Left lung (tissue), 10 donors: ENCODE data around the gene TEKT5. TPM values are rescaled to one million over a fixed set of nuclear protein-coding genes. Genes with fewer than 3 reads are reported as not detected.

Experiments
- ATAC-seq: fragments of 200-7000 bp; cut with Tn5 transposase; one replicate; pipeline ENCODE4 v1.9.1; 2020; ENCODE audit warnings: moderate library complexity
- DNase-seq, 4 donors: peaks; one replicate each; pipeline ENCODE4 v3.0.0-alpha.2; 2013 to 2020
- H3K27ac ChIP-seq, 2 donors: fragments of 200-600 bp; sonication (generic) in 1 of 2; one replicate each; pipeline versions ENCODE4 v1.5.0 to v1.8.0; 2020 to 2021
- H3K27me3 ChIP-seq, 2 donors: fragments of 200-600 bp; sonication (generic) in 1 of 2; one replicate each; pipeline versions ENCODE4 v1.5.0 to v1.8.0; 2020 to 2021
- H3K36me3 ChIP-seq, 2 donors: fragments of 200-600 bp; sonication (generic) in 1 of 2; one replicate each; pipeline versions ENCODE4 v1.5.0 to v1.8.0; 2020 to 2021
- H3K4me1 ChIP-seq, 2 donors: fragments of 200-600 bp; one replicate each; pipeline ENCODE4 v1.8.0; 2021
- H3K4me3 ChIP-seq, 2 donors: fragments of 200-600 bp; sonication (generic) in 1 of 2; one replicate each; pipeline versions ENCODE4 v1.5.0 to v1.8.0; 2020 to 2021; ENCODE audit warnings: mild to moderate bottlenecking in 1 of 2
- H3K9me3 ChIP-seq, 2 donors: fragments of 200-600 bp; sonication (generic) in 1 of 2; one replicate each; pipeline versions ENCODE4 v1.5.0 to v1.8.0; 2020 to 2021
- intact Hi-C, 2 donors: fragments of 100-400 bp; cut with DNase I; formaldehyde crosslinking; loops; one replicate each; pipeline versions ENCODE4 v1.11.2 to v1.14.2; 2022
- polyA plus RNA-seq, 6 donors: library from polyadenylated mRNA; unstranded; fragments of 120-200 nt; gene quantifications; one replicate each; pipeline ENCODE4 v1.2.1, GENCODE V29; 2013; ENCODE audit not compliant: insufficient read length in 6 of 6
- total RNA-seq, 2 donors: library from RNA; stranded (reverse); fragmentation: NEBNext Ultra II Directional; extraction: Animal tissue kit (Norgen Biotek cat#: 25700); gene quantifications; one replicate each; pipeline ENCODE4 v1.2.1, GENCODE V29; 2021
- TF ChIP-seq, protein P1 (sequence below), 2 donors: fragments of 200-600 bp; sonication (generic) in 1 of 2; IDR thresholded peaks; one replicate each; pipeline versions ENCODE4 v1.5.0 to v1.8.0; 2021; ENCODE audit warnings: antibody characterized with exemption in 2 of 2
- donor health status: DM: no; HTN: yes; CAD: no.
- donor health status: DM: no; HTN: no; CAD: no.

The TEKT5 gene
- total and polyA plus RNA-seq, 8 donors, result 0.13 to 0.67 (median 0.49) TPM; not detected in 3

- no peaks in the 10 kb centered on the region for H3K36me3 ChIP-seq
- no peak overlapping the region for H3K27ac ChIP-seq
- TF ChIP-seq, protein P1, sequence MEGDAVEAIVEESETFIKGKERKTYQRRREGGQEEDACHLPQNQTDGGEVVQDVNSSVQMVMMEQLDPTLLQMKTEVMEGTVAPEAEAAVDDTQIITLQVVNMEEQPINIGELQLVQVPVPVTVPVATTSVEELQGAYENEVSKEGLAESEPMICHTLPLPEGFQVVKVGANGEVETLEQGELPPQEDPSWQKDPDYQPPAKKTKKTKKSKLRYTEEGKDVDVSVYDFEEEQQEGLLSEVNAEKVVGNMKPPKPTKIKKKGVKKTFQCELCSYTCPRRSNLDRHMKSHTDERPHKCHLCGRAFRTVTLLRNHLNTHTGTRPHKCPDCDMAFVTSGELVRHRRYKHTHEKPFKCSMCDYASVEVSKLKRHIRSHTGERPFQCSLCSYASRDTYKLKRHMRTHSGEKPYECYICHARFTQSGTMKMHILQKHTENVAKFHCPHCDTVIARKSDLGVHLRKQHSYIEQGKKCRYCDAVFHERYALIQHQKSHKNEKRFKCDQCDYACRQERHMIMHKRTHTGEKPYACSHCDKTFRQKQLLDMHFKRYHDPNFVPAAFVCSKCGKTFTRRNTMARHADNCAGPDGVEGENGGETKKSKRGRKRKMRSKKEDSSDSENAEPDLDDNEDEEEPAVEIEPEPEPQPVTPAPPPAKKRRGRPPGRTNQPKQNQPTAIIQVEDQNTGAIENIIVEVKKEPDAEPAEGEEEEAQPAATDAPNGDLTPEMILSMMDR (IDR thresholded peaks at IDR 0.05), result no peak
- no peaks in the 10 kb centered on the region for H3K4me1 ChIP-seq
- no peaks in the 10 kb centered on the region for H3K27me3 ChIP-seq
- no peaks in the 10 kb centered on the region for H3K9me3 ChIP-seq
- H3K4me3 ChIP-seq, result no peak overlapping the region
- intact Hi-C loops, result no loop called here
- DNase-seq, result peak in 1 of 4 donors; percentile 79
- ATAC-seq, result no peak
Observed at GRCh38 chr16:10694306-10694705, 424 bp downstream of the TEKT5 start.

- ATAC-seq, result no peak
- Histone ChIP-seq H3K27me3 (no peaks in the 10 kb centered on the region), H3K36me3 (no peaks in the 10 kb centered on the region), H3K27ac (no peak overlapping the region), H3K4me3 (no peak overlapping the region), H3K9me3 (no peaks in the 10 kb centered on the region), H3K4me1 (no peaks in the 10 kb centered on the region)
- TF ChIP-seq, protein P1 (IDR thresholded peaks at IDR 0.05), result no peak
- intact Hi-C loops, result no loop called here
- no peak for DNase-seq
Observed at GRCh38 chr16:10693889-10694288, 841 bp downstream of the TEKT5 start.

DNA sequence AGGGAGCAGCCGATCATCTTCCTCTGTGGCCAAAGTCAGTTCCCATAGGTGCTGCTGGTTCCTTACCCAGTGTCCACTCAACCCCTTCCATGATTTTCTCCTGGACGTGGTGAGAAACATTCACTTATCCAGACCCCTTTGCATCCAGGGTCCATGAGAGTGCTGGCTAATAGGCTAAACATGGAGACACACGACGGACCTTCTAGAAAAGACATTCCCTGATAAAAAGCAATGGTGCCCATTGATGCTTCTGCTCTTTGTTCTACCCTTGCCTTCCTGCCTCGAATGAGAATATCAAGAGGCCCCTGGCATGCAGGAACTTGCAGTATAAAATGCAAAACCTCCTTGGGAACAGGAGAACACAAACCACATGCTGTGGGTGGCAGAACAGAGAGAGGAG is 2.3 kb downstream of the TEKT5 start:
- Histone ChIP-seq H3K9me3 (no peaks in the 10 kb centered on the region), H3K4me1 (no peaks in the 10 kb centered on the region), H3K4me3 (no peak overlapping the region), H3K27me3 (no peaks in the 10 kb centered on the region), H3K36me3 (no peaks in the 10 kb centered on the region), H3K27ac (no peak overlapping the region)
- intact Hi-C loops, result no loop called here
- TF ChIP-seq, protein P1 (IDR thresholded peaks at IDR 0.05), result no peak
- ATAC-seq (no peak), DNase-seq (no peak)

- TF ChIP-seq, protein P1 (IDR thresholded peaks at IDR 0.05), result no peak
- intact Hi-C loops, result no loop called here
- Histone ChIP-seq H3K27ac (peak overlapping the region in 1 of 2 donors; percentile 28), H3K4me1 (no peaks in the 10 kb centered on the region), H3K27me3 (no peaks in the 10 kb centered on the region), H3K9me3 (no peaks in the 10 kb centered on the region), H3K36me3 (no peaks in the 10 kb centered on the region), H3K4me3 (no peak overlapping the region)
- peak; percentile 24 for ATAC-seq
- no peak for DNase-seq
Observed at GRCh38 chr16:10688726-10689125, 6.0 kb downstream of the TEKT5 start.

DNA sequence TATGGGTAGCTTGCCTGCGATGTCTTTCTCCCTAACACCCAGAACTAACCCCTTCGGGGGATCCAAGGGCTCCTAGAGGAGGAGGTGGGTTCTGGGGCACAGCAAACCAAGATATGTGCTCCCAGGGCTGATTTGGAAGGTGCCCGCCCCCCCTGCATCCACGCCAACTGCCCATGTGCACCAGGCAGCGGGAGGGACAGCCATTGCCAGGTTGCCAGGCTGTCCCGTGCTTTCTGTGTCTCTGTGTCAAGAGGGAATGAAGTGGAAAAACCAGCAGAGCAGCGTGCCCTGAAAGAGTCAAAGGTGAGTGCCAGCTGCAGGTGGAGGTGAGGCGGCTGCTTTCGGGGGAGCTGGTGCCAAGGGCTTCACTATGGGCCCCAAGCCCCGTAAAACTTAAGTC is 6.4 kb downstream of the TEKT5 start:
- ATAC-seq, result peak; percentile 95
- TF ChIP-seq, protein P1 (IDR thresholded peaks at IDR 0.05), result no peak

More for the DNA sequence above, 6.4 kb downstream of the TEKT5 start:
- intact Hi-C loops, result no loop called here
- Histone ChIP-seq H3K27me3 (no peaks in the 10 kb centered on the region), H3K4me1 (no peaks in the 10 kb centered on the region), H3K4me3 (no peak overlapping the region), H3K27ac (peak overlapping the region in 1 of 2 donors; percentile 28), H3K9me3 (no peaks in the 10 kb centered on the region), H3K36me3 (no peaks in the 10 kb centered on the region)
- DNase-seq, result peak in 3 of 4 donors; percentile 33 to 82 (median 74)
